Mesenchymal stem cell (in vitro differentiated cells and primary cell): ENCODE measurements around the gene LPA.

Experiments
- DNase-seq: peaks from one replicate; pipeline ENCODE4 v3.0.0-alpha.2; 2013
- H2AFZ ChIP-seq: one replicate; pipeline ENCODE4 v1.6.1; 2013; ENCODE audit warnings: low read depth, mild to moderate bottlenecking, control low read depth, inconsistent platforms, low read length, moderate library complexity
- H2AK5ac ChIP-seq: 2 replicates; pipeline ENCODE4 v1.6.1; 2013; ENCODE audit warnings: low read length, moderate library complexity, mild to moderate bottlenecking, inconsistent platforms; ENCODE audit not compliant: severe bottlenecking
- H2BK120ac ChIP-seq: one replicate; pipeline ENCODE4 v1.6.1; 2013; ENCODE audit warnings: low read depth, mild to moderate bottlenecking, inconsistent platforms, low read length, moderate library complexity
- H2BK12ac ChIP-seq, 2 experiments: one replicate each; pipeline ENCODE4 v1.6.1; 2013; ENCODE audit warnings: inconsistent platforms in 2 of 2, low read length in 2 of 2, mild to moderate bottlenecking in 2 of 2, moderate library complexity in 2 of 2, control low read depth in 1 of 2
- H2BK15ac ChIP-seq: one replicate; pipeline ENCODE4 v1.6.1; 2013; ENCODE audit warnings: mild to moderate bottlenecking, low read depth, inconsistent platforms; ENCODE audit not compliant: poor library complexity, severe bottlenecking
- H2BK5ac ChIP-seq: 2 replicates; pipeline ENCODE4 v1.6.1; 2013; ENCODE audit warnings: low read depth, mild to moderate bottlenecking, low read length, control low read depth, inconsistent platforms; ENCODE audit not compliant: poor library complexity, severe bottlenecking
- H3K14ac ChIP-seq, 2 experiments: one replicate each; pipeline ENCODE4 v1.6.1; 2013; ENCODE audit warnings: inconsistent platforms in 2 of 2, low read length in 2 of 2, control low read depth in 1 of 2, mild to moderate bottlenecking in 1 of 2, moderate library complexity in 1 of 2
- H3K18ac ChIP-seq, 2 experiments: one replicate each; pipeline ENCODE4 v1.6.1; 2013; ENCODE audit warnings: inconsistent platforms in 2 of 2, low read length in 2 of 2, control low read depth in 1 of 2, low read depth in 1 of 2, mild to moderate bottlenecking in 1 of 2
- H3K23ac ChIP-seq, 2 experiments: one replicate each; pipeline ENCODE4 v1.6.1; 2013; ENCODE audit warnings: inconsistent platforms in 2 of 2, low read length in 2 of 2, mild to moderate bottlenecking in 2 of 2, moderate library complexity in 2 of 2, control low read depth in 1 of 2
- H3K27ac ChIP-seq: 2 replicates; pipeline ENCODE4 v1.5.1; 2013; ENCODE audit warnings: mild to moderate bottlenecking, moderate library complexity, low read length, control low read depth, inconsistent platforms; ENCODE audit not compliant: poor library complexity, severe bottlenecking
- H3K27me3 ChIP-seq, 2 experiments: 2 replicates each; pipeline versions ENCODE4 v1.6.1 to v1.7.0; 2013; ENCODE audit warnings: low read length in 2 of 2, mild to moderate bottlenecking in 2 of 2, moderate library complexity in 2 of 2, control low read depth in 1 of 2, inconsistent platforms in 1 of 2; ENCODE audit not compliant: control insufficient read depth in 1 of 2, insufficient read depth in 1 of 2
- H3K36me3 ChIP-seq, 2 experiments: 2 replicates each; pipeline versions ENCODE4 v1.6.1 to v1.7.0; 2013; ENCODE audit warnings: low read length in 2 of 2, control low read depth in 1 of 2, inconsistent platforms in 1 of 2, low read depth in 1 of 2, mild to moderate bottlenecking in 1 of 2; ENCODE audit not compliant: insufficient read depth in 2 of 2, control insufficient read depth in 1 of 2
- H3K4ac ChIP-seq, 2 experiments: one replicate each; pipeline ENCODE4 v1.6.1; 2013; ENCODE audit warnings: inconsistent platforms in 2 of 2, low read length in 2 of 2, mild to moderate bottlenecking in 2 of 2, moderate library complexity in 2 of 2, control low read depth in 1 of 2, low read depth in 1 of 2
- H3K4me1 ChIP-seq: 2 replicates; pipeline ENCODE4 v1.6.1; 2013; ENCODE audit warnings: low read depth, low read length, control low read depth; ENCODE audit not compliant: control insufficient read depth, insufficient read depth
- H3K4me2 ChIP-seq: 2 replicates; pipeline ENCODE4 v1.6.1; 2013; ENCODE audit warnings: low read length, mild to moderate bottlenecking, inconsistent platforms; ENCODE audit not compliant: poor library complexity, severe bottlenecking
- H3K4me3 ChIP-seq, 2 experiments: 2 replicates each; pipeline versions ENCODE4 v1.5.1 to v1.7.0; 2013; ENCODE audit warnings: low read length in 2 of 2, mild to moderate bottlenecking in 2 of 2, control low read depth in 1 of 2, low read depth in 1 of 2; ENCODE audit not compliant: insufficient read depth in 1 of 2
- H3K79me1 ChIP-seq: replicated peaks from 2 replicates; pipeline ENCODE4 v1.6.1; 2013; ENCODE audit warnings: mild to moderate bottlenecking, control low read depth, low read length, inconsistent platforms; ENCODE audit not compliant: poor library complexity, severe bottlenecking
- H3K9ac ChIP-seq: 2 replicates; pipeline ENCODE4 v1.7.0; 2013; ENCODE audit warnings: mild to moderate bottlenecking, low read length, moderate library complexity
- H3K9me3 ChIP-seq: 2 replicates; pipeline ENCODE4 v1.7.0; 2013; ENCODE audit warnings: mild to moderate bottlenecking, low read length; ENCODE audit not compliant: control insufficient read depth
- H4K8ac ChIP-seq: one replicate; pipeline ENCODE4 v1.6.1; 2013; ENCODE audit warnings: inconsistent platforms, mild to moderate bottlenecking, low read length, moderate library complexity
- H4K91ac ChIP-seq: one replicate; pipeline ENCODE4 v1.6.1; 2013; ENCODE audit warnings: mild to moderate bottlenecking, low read length, inconsistent platforms
- WGBS: methylation state at CpG from one replicate; pipeline ENCODE4 v1.1.7; 2013; ENCODE audit warnings: mixed read lengths; 5-methylcytosine and 5-hydroxymethylcytosine counted together

The LPA gene

GRCh38 chr6:160662429-160662828 is 1.6 kb downstream of the LPA start:
- Histone ChIP-seq H2BK15ac (no peak overlapping the region), H2AK5ac (no peak overlapping the region), H3K4ac (no peak overlapping the region), H3K4me3 (no peak overlapping the region), H3K36me3 (no peaks in the 10 kb centered on the region), H3K79me1 (no peaks in the 10 kb centered on the region), H3K9me3 (peaks cover 3% of the 10 kb centered on the region), H2BK12ac (no peak overlapping the region), H3K18ac (no peak overlapping the region), H3K27ac (no peak overlapping the region), H3K27me3 (no peaks in the 10 kb centered on the region), H3K4me2 (no peak overlapping the region), H2AFZ (no peak overlapping the region), H3K23ac (no peak overlapping the region), H3K4me1 (no peaks in the 10 kb centered on the region), H2BK5ac (no peak overlapping the region), H3K9ac (no peak overlapping the region), H4K91ac (no peak overlapping the region), H2BK120ac (no peak overlapping the region), H4K8ac (no peak overlapping the region), H3K14ac (no peak overlapping the region)
- no peak for DNase-seq
- WGBS, result 62% methylated on average over 3 of the region's 3 CpGs

- H3K9me3 ChIP-seq, result peaks cover 8% of the 10 kb centered on the region
- H3K4me2 ChIP-seq, result no peak overlapping the region
- no peak overlapping the region for H3K27ac ChIP-seq
- H3K9ac ChIP-seq, result no peak overlapping the region
- no peak overlapping the region for H3K4me3 ChIP-seq
- H3K4me1 ChIP-seq, result no peaks in the 10 kb centered on the region
- no peak overlapping the region for H4K8ac ChIP-seq
- H3K4ac ChIP-seq, result no peak overlapping the region
- H2AK5ac ChIP-seq, result no peak overlapping the region
- H2AFZ ChIP-seq, result no peak overlapping the region
- H3K23ac ChIP-seq, result no peak overlapping the region
- no peak overlapping the region for H2BK5ac ChIP-seq
- no peak overlapping the region for H3K18ac ChIP-seq
- H2BK15ac ChIP-seq, result no peak overlapping the region
- no peak overlapping the region for H2BK120ac ChIP-seq
- no peak overlapping the region for H2BK12ac ChIP-seq
- no peak overlapping the region for H3K14ac ChIP-seq
- H3K79me1 ChIP-seq, result no peaks in the 10 kb centered on the region
- H3K36me3 ChIP-seq, result no peaks in the 10 kb centered on the region
- no peaks in the 10 kb centered on the region for H3K27me3 ChIP-seq
- H4K91ac ChIP-seq, result no peak overlapping the region
- 58% methylated on average over 3 of the region's 3 CpGs for WGBS
- no peak for DNase-seq
Observed at GRCh38 chr6:160661216-160661615, 2.9 kb downstream of the LPA start.

GRCh38 chr6:160659562-160659961 is 4.5 kb downstream of the LPA start:
- Histone ChIP-seq H2BK120ac (no peak overlapping the region), H3K9ac (no peak overlapping the region), H3K4me3 (no peak overlapping the region), H2BK12ac (no peak overlapping the region), H4K8ac (no peak overlapping the region), H3K18ac (no peak overlapping the region), H3K27ac (no peak overlapping the region), H3K23ac (no peak overlapping the region), H3K4me2 (no peak overlapping the region), H3K79me1 (no peaks in the 10 kb centered on the region), H2BK15ac (no peak overlapping the region), H3K4ac (no peak overlapping the region), H2BK5ac (no peak overlapping the region), H2AFZ (no peak overlapping the region), H4K91ac (no peak overlapping the region), H3K9me3 (peaks cover 16% of the 10 kb centered on the region), H3K36me3 (no peaks in the 10 kb centered on the region), H2AK5ac (no peak overlapping the region), H3K14ac (no peak overlapping the region), H3K4me1 (no peaks in the 10 kb centered on the region), H3K27me3 (no peaks in the 10 kb centered on the region)
- 8% methylated on average over 1 of the region's 6 CpGs for WGBS
- no peak for DNase-seq

- Histone ChIP-seq H3K18ac (no peak overlapping the region), H2BK120ac (no peak overlapping the region), H3K14ac (no peak overlapping the region), H3K36me3 (no peaks in the 10 kb centered on the region), H3K4ac (no peak overlapping the region), H2AK5ac (no peak overlapping the region), H4K8ac (no peak overlapping the region), H3K23ac (no peak overlapping the region), H3K27ac (no peak overlapping the region), H2AFZ (no peak overlapping the region), H3K9me3 (no peaks in the 10 kb centered on the region), H3K4me2 (no peak overlapping the region), H3K79me1 (no peaks in the 10 kb centered on the region), H3K4me1 (no peaks in the 10 kb centered on the region), H3K9ac (no peak overlapping the region), H2BK12ac (no peak overlapping the region), H4K91ac (no peak overlapping the region), H3K4me3 (no peak overlapping the region), H2BK5ac (no peak overlapping the region), H3K27me3 (no peaks in the 10 kb centered on the region), H2BK15ac (no peak overlapping the region)
- 56% methylated on average over 1 of the region's 10 CpGs for WGBS
- DNase-seq, result no peak
Observed at GRCh38 chr6:160634706-160635105, 29.4 kb downstream of the LPA start.
